OCI-LY1 (cell line): ENCODE data around the gene FAM83C.

Experiments used
- H2AFZ ChIP-seq: fragments of 200-600 bp; sonication (generic), shearing (Covaris generic); 2 replicates; pipeline ENCODE4 v1.6.0; 2014; ENCODE audit warnings: antibody characterized with exemption, mild to moderate bottlenecking, low read length
- H3F3A ChIP-seq: fragments of 200-600 bp; sonication (generic), shearing (Covaris generic); 2 replicates; pipeline ENCODE4 v1.6.0; 2014; ENCODE audit warnings: mild to moderate bottlenecking, antibody characterized with exemption, low read length, moderate library complexity; ENCODE audit not compliant: insufficient read depth
- H3K27ac ChIP-seq: fragments of 200-600 bp; sonication (generic); 2 replicates; pipeline ENCODE4 v1.5.1; 2014; ENCODE audit warnings: low read length, mixed run types, mild to moderate bottlenecking, low read depth; ENCODE audit not compliant: poor library complexity, severe bottlenecking
- H3K27me3 ChIP-seq: fragments of 200-600 bp; sonication (generic); 2 replicates; pipeline ENCODE4 v1.6.0; 2014; ENCODE audit warnings: antibody characterized with exemption, mild to moderate bottlenecking, low read length, moderate library complexity; ENCODE audit not compliant: insufficient read depth
- H3K36me3 ChIP-seq: fragments of 200-600 bp; sonication (generic); 2 replicates; pipeline ENCODE4 v1.6.1; 2014; ENCODE audit warnings: mild to moderate bottlenecking, antibody characterized with exemption, low read length, moderate library complexity, mixed read lengths; ENCODE audit not compliant: insufficient read depth
- H3K4me1 ChIP-seq: fragments of 200-600 bp; sonication (generic); 2 replicates; pipeline ENCODE4 v1.5.1; 2014; ENCODE audit warnings: mild to moderate bottlenecking, low read length, moderate library complexity; ENCODE audit not compliant: insufficient read depth, severe bottlenecking
- H3K4me2 ChIP-seq: fragments of 200-600 bp; sonication (generic), shearing (Covaris generic); 2 replicates; pipeline ENCODE4 v1.6.1; 2014; ENCODE audit warnings: low read length
- H3K4me3 ChIP-seq: fragments of 200-600 bp; sonication (generic); 2 replicates; pipeline ENCODE4 v1.5.1; 2014; ENCODE audit warnings: low read length, low read depth, mild to moderate bottlenecking, mixed read lengths; ENCODE audit not compliant: poor library complexity, severe bottlenecking
- H3K79me2 ChIP-seq: fragments of 200-600 bp; shearing (Covaris generic); 2 replicates; pipeline ENCODE4 v1.6.1; 2016; ENCODE audit warnings: mixed run types, low read length, mixed read lengths; ENCODE audit not compliant: insufficient read depth
- H3K9ac ChIP-seq: fragments of 200-600 bp; sonication (generic), shearing (Covaris generic); 2 replicates; pipeline ENCODE4 v1.6.1; 2014; ENCODE audit warnings: mild to moderate bottlenecking, low read length, mixed read lengths
- H3K9me2 ChIP-seq: fragments of 200-600 bp; sonication (generic), shearing (Covaris generic); 2 replicates; pipeline ENCODE4 v1.6.1; 2014; ENCODE audit warnings: low read depth, mild to moderate bottlenecking, low read length, mixed read lengths
- H3K9me3 ChIP-seq: fragments of 200-600 bp; shearing (Covaris generic); 2 replicates; pipeline ENCODE4 v1.6.1; 2014; ENCODE audit warnings: low read length, mixed read lengths
- H4K20me1 ChIP-seq: fragments of 200-600 bp; sonication (generic), shearing (Covaris generic); 2 replicates; pipeline ENCODE4 v1.6.0; 2016; ENCODE audit warnings: mild to moderate bottlenecking, low read length; ENCODE audit not compliant: insufficient read depth
- CTCF ChIP-seq: fragments of 200-600 bp; sonication (generic), shearing (Covaris generic); IDR thresholded peaks from 2 replicates; pipeline ENCODE4 v1.5.1; 2017; ENCODE audit warnings: mild to moderate bottlenecking, antibody characterized with exemption, low read length, moderate library complexity, mixed read lengths
- EZH2 ChIP-seq: fragments of 200-600 bp; sonication (generic), shearing (Covaris generic); IDR thresholded peaks from 2 replicates; pipeline ENCODE4 v1.8.0; 2017; ENCODE audit warnings: borderline replicate concordance, mixed run types, mild to moderate bottlenecking, antibody characterized with exemption, low read length, moderate library complexity, mixed read lengths

The FAM83C gene

GRCh38 chr20:35326740-35327073, 34.5 kb upstream of the FAM83C start:
- H2AFZ ChIP-seq, result no peak overlapping the region
- H3K9ac ChIP-seq, result no peak overlapping the region
- no peaks in the 10 kb centered on the region for H3F3A ChIP-seq
- H3K4me1 ChIP-seq, result peaks cover 38% of the 10 kb centered on the region
- no peaks in the 10 kb centered on the region for H3K79me2 ChIP-seq
- H3K9me3 ChIP-seq, result no peaks in the 10 kb centered on the region
- no peak for TF ChIP-seq CTCF
- TF ChIP-seq EZH2, result no peak
- no peak overlapping the region for H3K4me2 ChIP-seq
- peak overlapping the region; percentile 34 for H3K27ac ChIP-seq
- no peaks in the 10 kb centered on the region for H4K20me1 ChIP-seq
- no peak overlapping the region for H3K4me3 ChIP-seq
- H3K27me3 ChIP-seq, result no peaks in the 10 kb centered on the region
- peaks cover 5% of the 10 kb centered on the region; the same call in 1 of the 2 replicates for H3K36me3 ChIP-seq
- H3K9me2 ChIP-seq, result no peaks in the 10 kb centered on the region

GRCh38 chr20:35326021-35326739, 34.0 kb upstream of the FAM83C start:
- H3K27me3 ChIP-seq, result no peaks in the 10 kb centered on the region
- H3K9me2 ChIP-seq, result no peaks in the 10 kb centered on the region
- H3K79me2 ChIP-seq, result no peaks in the 10 kb centered on the region
- H3K27ac ChIP-seq, result peak overlapping the region; percentile 34
- H3K36me3 ChIP-seq, result peaks cover 5% of the 10 kb centered on the region; the same call in 1 of the 2 replicates
- no peak overlapping the region for H3K4me3 ChIP-seq
- H3F3A ChIP-seq, result no peaks in the 10 kb centered on the region
- TF ChIP-seq EZH2, result no peak
- TF ChIP-seq CTCF, result no peak
- no peak overlapping the region for H3K4me2 ChIP-seq
- no peak overlapping the region for H3K9ac ChIP-seq
- no peaks in the 10 kb centered on the region for H3K9me3 ChIP-seq
- no peaks in the 10 kb centered on the region for H4K20me1 ChIP-seq
- H3K4me1 ChIP-seq, result peaks cover 38% of the 10 kb centered on the region
- H2AFZ ChIP-seq, result no peak overlapping the region

GRCh38 chr20:35325401-35325800, 33.2 kb upstream of the FAM83C start:
- Histone ChIP-seq H2AFZ (no peak overlapping the region), H3K4me3 (no peak overlapping the region), H3K27ac (no peak overlapping the region), H3K9me2 (no peaks in the 10 kb centered on the region), H3K27me3 (no peaks in the 10 kb centered on the region), H3K4me2 (no peak overlapping the region), H3F3A (no peaks in the 10 kb centered on the region), H3K4me1 (peaks cover 38% of the 10 kb centered on the region), H4K20me1 (no peaks in the 10 kb centered on the region), H3K36me3 (peaks cover 5% of the 10 kb centered on the region; the same call in 1 of the 2 replicates), H3K79me2 (no peaks in the 10 kb centered on the region), H3K9ac (no peak overlapping the region), H3K9me3 (no peaks in the 10 kb centered on the region)
- no peak for TF ChIP-seq EZH2
- TF ChIP-seq CTCF, result no peak
